Right lobe of liver (tissue), 6 donors: ENCODE results near the gene AFDN. TPM values are rescaled to one million over a fixed set of nuclear protein-coding genes. Genes with fewer than 3 reads are reported as not detected.
A peak's percentile ranks its signal among the peaks of the same experiment; 100 is the strongest.

Source experiments
- ATAC-seq, 4 donors: fragments of 200-7000 bp; cut with Tn5 transposase; one replicate each; pipeline ENCODE4 v1.9.1; 2020; ENCODE audit warnings: mild to moderate bottlenecking in 4 of 4, moderate library complexity in 4 of 4
- DNase-seq, 3 donors: peaks; one replicate each; pipeline ENCODE4 v3.0.0-alpha.2; 2020
- H3K27ac ChIP-seq, 3 donors: fragments of 200-600 bp; one replicate each; pipeline ENCODE4 v1.8.0; 2022
- H3K27me3 ChIP-seq, 2 donors: fragments of 200-600 bp; one replicate each; pipeline ENCODE4 v1.8.0; 2022
- H3K36me3 ChIP-seq, 4 donors: fragments of 200-600 bp; sonication (generic) in 1 of 4; one replicate each; pipeline versions ENCODE4 v1.5.1 to v1.8.0; 2017 to 2022; ENCODE audit warnings: control low read depth in 1 of 4
- H3K4me1 ChIP-seq, 4 donors: fragments of 200-600 bp; sonication (generic) in 1 of 4; one replicate each; pipeline versions ENCODE4 v1.5.1 to v1.8.0; 2017 to 2022; ENCODE audit warnings: control low read depth in 1 of 4
- H3K4me3 ChIP-seq, 3 donors: fragments of 200-600 bp; one replicate each; pipeline ENCODE4 v1.8.0; 2022
- H3K9me3 ChIP-seq, 4 donors: fragments of 200-600 bp; sonication (generic) in 1 of 4; one replicate each; pipeline versions ENCODE4 v1.5.1 to v1.8.0; 2017 to 2022; ENCODE audit warnings: control low read depth in 1 of 4
- CTCF ChIP-seq, 4 donors: fragments of 200-600 bp in 3 of 4; fragments of 450-650 bp in 1 of 4; IDR thresholded peaks; one replicate each; pipeline versions ENCODE4 v1.5.1 to v1.8.0; 2016 to 2022; ENCODE audit warnings: antibody characterized with exemption in 4 of 4, mild to moderate bottlenecking in 2 of 4
- POLR2A ChIP-seq: fragments of 450-650 bp; IDR thresholded peaks from one replicate; pipeline ENCODE4 v1.6.1; 2017; ENCODE audit warnings: antibody characterized with exemption, mild to moderate bottlenecking
- WGBS: methylation state at CpG from one replicate; pipeline ENCODE4 v1.1.6; 2018; ENCODE audit warnings: low coverage, low lambda C conversion rate; ENCODE audit not compliant: insufficient coverage; ENCODE audit errors: missing lambda C conversion rate; 5-methylcytosine and 5-hydroxymethylcytosine counted together
- intact Hi-C, 2 donors: fragments of 100-400 bp; cut with DNase I; formaldehyde crosslinking; loops; one replicate each; pipeline versions ENCODE4 v1.11.2 to v1.14.1; 2022
- total RNA-seq, 6 experiments: library from RNA; depleted of rRNA in 2 of 6; stranded (reverse); fragments of >200 nt in 2 of 6; fragmentation: NEBNext Ultra II Directional in 3 of 6; extraction: Animal tissue kit (Norgen Biotek cat#: 25700) in 3 of 6; gene quantifications; one replicate each; pipeline versions ENCODE4 v1.1.0 to v1.2.4, GENCODE V29; 2016 to 2023
- donor health status: DM: no; HTN: yes; CAD: no.
- donor health status: DM: no; HTN: no; CAD: no.
- donor health status: DM: no; HTN: no; CAD: no.
- donor health status: DM: no; HTN: yes; CAD: no.
- donor health status: DM: no; HTN: yes; CAD: no.

AFDN gene
- total RNA-seq, 6 experiments from 2014 or later: 77.0 to 106 (median 85.5) TPM

GRCh38 chr6:167877994-167878779, 51.5 kb downstream of the AFDN start:
- no peak for TF ChIP-seq CTCF (IDR thresholded peaks at IDR 0.05)
- TF ChIP-seq POLR2A: no peak
- intact Hi-C loops: no loop called here
- H3K27me3 ChIP-seq: no peaks in the 10 kb centered on the region
- H3K9me3 ChIP-seq: no peaks in the 10 kb centered on the region
- no peak overlapping the region for H3K27ac ChIP-seq
- no peak overlapping the region for H3K4me3 ChIP-seq
- ATAC-seq (peak in 1 of 4 donors; percentile 44), DNase-seq (no peak)
- H3K36me3 ChIP-seq: peaks cover 0 to 27% (median 15%) of the 10 kb centered on the region in 4 donors
- 79% methylated on average over 8 of the region's 9 CpGs for WGBS
- peaks cover 0 to 10% (median 3%) of the 10 kb centered on the region in 4 donors for H3K4me1 ChIP-seq

GRCh38 chr6:167879612-167880011, 52.9 kb downstream of the AFDN start:
- no peak for ATAC-seq
- intact Hi-C loops: no loop called here
- Histone ChIP-seq H3K4me1 (peaks cover 0 to 10% (median 3%) of the 10 kb centered on the region in 4 donors), H3K27me3 (no peaks in the 10 kb centered on the region), H3K9me3 (no peaks in the 10 kb centered on the region), H3K4me3 (no peak overlapping the region), H3K36me3 (peaks cover 0 to 35% (median 14%) of the 10 kb centered on the region in 4 donors), H3K27ac (no peak overlapping the region)
- no peak for DNase-seq
- WGBS: 90% methylated on average over 1 of the region's 1 CpG
- TF ChIP-seq CTCF (IDR thresholded peaks at IDR 0.05) (no peak), POLR2A (no peak)

GRCh38 chr6:167881327-167881726, 54.6 kb downstream of the AFDN start:
- ATAC-seq (no peak), DNase-seq (no peak)
- 90% methylated on average over 2 of the region's 2 CpGs for WGBS
- Histone ChIP-seq H3K27me3 (no peaks in the 10 kb centered on the region), H3K4me1 (peaks cover 0 to 10% (median 3%) of the 10 kb centered on the region in 4 donors), H3K27ac (no peak overlapping the region), H3K9me3 (no peaks in the 10 kb centered on the region), H3K4me3 (no peak overlapping the region), H3K36me3 (peaks cover 0 to 26% (median 4%) of the 10 kb centered on the region in 4 donors)
- intact Hi-C loops: no loop called here
- TF ChIP-seq CTCF (IDR thresholded peaks at IDR 0.05) (no peak), POLR2A (no peak)

- DNase-seq: no peak
- ATAC-seq: no peak
- Histone ChIP-seq H3K36me3 (peaks cover 0 to 21% (median 1%) of the 10 kb centered on the region in 4 donors), H3K9me3 (no peaks in the 10 kb centered on the region), H3K4me1 (peaks cover 0 to 10% (median 3%) of the 10 kb centered on the region in 4 donors), H3K4me3 (no peak overlapping the region), H3K27me3 (no peaks in the 10 kb centered on the region), H3K27ac (no peak overlapping the region)
- no peak for TF ChIP-seq CTCF (IDR thresholded peaks at IDR 0.05)
- TF ChIP-seq POLR2A: no peak
- intact Hi-C loops: no loop called here
- 92% methylated on average over 6 of the region's 6 CpGs for WGBS
Measured at GRCh38 chr6:167882244-167882643, 55.5 kb downstream of the AFDN start.
